Measurements from ENCODE around the gene TTC16. TPM values are rescaled to one million over a fixed set of nuclear protein-coding genes. Genes with fewer than 3 reads are reported as not detected.
A peak's percentile ranks its signal among the peaks of the same experiment; 100 is the strongest.

Gene TTC16
- total RNA-seq, 1 experiment from 2014 or later = not detected

GRCh38 chr9:127776924-127777289 is 61.0 kb downstream of the TTC16 start:
- no peak overlapping the region for H3K18ac ChIP-seq (ENCODE audit: insufficient read length, low read depth, low read length)
- H3K4me1 ChIP-seq (ENCODE audit: insufficient read depth, low read length) = no peaks in the 10 kb centered on the region; the same call in 1 of the 2 replicates
- Mint-ChIP-seq H3K36me3 (ENCODE audit: insufficient read depth in 1 of 3, low read depth in 3 of 3) (no peaks in the 10 kb centered on the region), H3K9me3 (no peaks in the 10 kb centered on the region), H3K27ac (peak overlapping the region in 1 of 3 experiments; percentile 94; a peak in 2 of 7 replicates), H3K4me3 (no peak overlapping the region), H3K4me1 (peaks cover 7 to 27% of the 10 kb centered on the region in 2 experiments), H3K27me3 (ENCODE audit: low read depth) (no peaks in the 10 kb centered on the region)
- H4K5ac ChIP-seq (ENCODE audit: insufficient read length, low read depth, low read length) = no peak overlapping the region
- no peak overlapping the region for H3K14ac ChIP-seq (ENCODE audit: insufficient read depth, low read length)
- H3K4ac ChIP-seq (ENCODE audit: low read depth, low read length) = no peak overlapping the region
- no peak overlapping the region for H2BK15ac ChIP-seq (ENCODE audit: low read depth, low read length)
- no peaks in the 10 kb centered on the region; the same call in 1 of the 2 replicates for H3K27me3 ChIP-seq (ENCODE audit: insufficient read depth, low read length)
- H3K23me2 ChIP-seq (ENCODE audit: insufficient read length, low read depth, low read length, poor library complexity, severe bottlenecking) = peaks cover 2% of the 10 kb centered on the region
- no peak overlapping the region for H2BK5ac ChIP-seq (ENCODE audit: insufficient read length, low read length)
- H3K9ac ChIP-seq (ENCODE audit: extremely low read depth, insufficient read length, low read length) = no peak overlapping the region
- no peaks in the 10 kb centered on the region for H3K79me2 ChIP-seq (ENCODE audit: insufficient read depth, low read length)
- H2AK5ac ChIP-seq (ENCODE audit: insufficient read length, low read length) = no peak overlapping the region
- H3K56ac ChIP-seq (ENCODE audit: insufficient read length, low read depth, low read length) = no peak overlapping the region
- H4K8ac ChIP-seq (replicated peaks; ENCODE audit: insufficient read length, low read depth, low read length) = no peak overlapping the region
- no peak for TF ChIP-seq CTCF (conservative IDR thresholded peaks at IDR 0.05)
- no peak overlapping the region for H2BK20ac ChIP-seq (ENCODE audit: low read depth, low read length, poor library complexity, severe bottlenecking)
- H3K4me2 ChIP-seq (ENCODE audit: insufficient read depth, insufficient read length, low read length) = no peak overlapping the region
- H4K91ac ChIP-seq (ENCODE audit: insufficient read length, low read depth, low read length) = no peak overlapping the region
- no peak overlapping the region for H3T11ph ChIP-seq (ENCODE audit: low read length)
- DNase-seq = no peak
- no peak overlapping the region for H3K27ac ChIP-seq (ENCODE audit: insufficient read length, low read depth, low read length)
- no peaks in the 10 kb centered on the region for H3K79me1 ChIP-seq (ENCODE audit: insufficient read depth, low read depth, low read length, poor library complexity, severe bottlenecking)
- no peak overlapping the region for H2BK120ac ChIP-seq (ENCODE audit: low read depth, low read length, poor library complexity, severe bottlenecking)
- H4K20me1 ChIP-seq (ENCODE audit: control insufficient read depth, insufficient read depth, insufficient read length) = no peaks in the 10 kb centered on the region
- H2BK12ac ChIP-seq (ENCODE audit: insufficient read length, low read depth, low read length) = no peak overlapping the region
- H3K23ac ChIP-seq (ENCODE audit: insufficient read length, low read depth, low read length) = no peak overlapping the region
- no peaks in the 10 kb centered on the region for H3K9me3 ChIP-seq (ENCODE audit: control insufficient read depth, low read depth, low read length)
- no CpG with 5 or more reads among the region's 5 CpGs for WGBS (ENCODE audit: extremely low coverage, insufficient read length, low lambda C conversion rate)
- H2AFZ ChIP-seq (ENCODE audit: low read length) = no peak overlapping the region
